Superior temporal gyrus (tissue), 1 donor: ENCODE measurements around the gene NUDT22.
A peak's percentile ranks its signal among the peaks of the same experiment; 100 is the strongest.
"Not testable (repeated sequence)": the region's sequence is repeated elsewhere in the genome, so short reads cannot be mapped to it uniquely, and the experiment has no call there.

Experiments
- DNase-seq: peaks from one replicate; pipeline ENCODE4 v3.0.0-alpha.2; 2016; ENCODE audit errors: extremely low spot score

Gene NUDT22

DNA sequence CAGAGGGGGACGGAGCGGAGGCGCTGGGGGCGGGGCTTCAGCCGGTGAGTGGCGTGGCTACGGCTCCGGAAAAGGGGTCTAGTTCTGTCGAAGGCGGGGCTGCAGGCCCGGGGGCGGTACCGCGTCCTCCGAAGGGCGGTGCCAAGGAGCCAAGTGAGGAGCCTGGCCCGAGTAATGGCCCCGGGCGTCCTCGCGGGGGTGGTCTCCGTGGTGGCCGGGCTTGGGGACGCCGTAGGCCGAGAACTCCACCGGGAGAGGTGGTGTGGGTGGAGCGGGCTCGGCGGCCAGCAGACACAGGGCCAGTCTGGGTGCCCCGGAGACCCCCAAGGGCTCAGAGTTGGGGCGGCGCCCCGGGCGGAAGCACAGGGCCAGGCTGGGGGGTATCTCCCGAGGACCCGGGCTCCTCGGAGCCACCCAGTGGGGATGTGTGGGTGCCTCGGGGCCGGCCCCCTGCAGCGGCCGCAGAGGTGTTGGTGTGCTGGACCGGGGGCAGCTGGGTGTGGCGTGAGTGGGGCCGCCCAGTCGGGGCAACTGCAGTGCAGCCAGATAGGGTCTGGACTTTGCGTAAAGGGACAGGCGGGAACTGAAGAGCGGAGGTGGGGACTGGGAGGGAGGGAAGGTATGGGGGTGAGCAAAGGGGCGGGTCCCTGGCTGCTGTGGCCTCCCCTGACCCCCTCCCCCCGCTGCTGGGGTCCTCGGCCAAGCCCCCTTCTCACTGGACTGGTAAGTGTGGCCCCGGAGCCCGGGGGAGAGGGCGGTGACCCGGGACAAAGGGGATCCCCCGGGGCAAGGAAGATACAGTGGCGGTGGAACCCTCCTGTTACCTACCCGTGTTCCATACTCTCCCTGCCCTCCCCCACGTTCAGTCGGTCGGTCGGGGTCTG is 15.7 kb downstream of the NUDT22 start:
- peak; percentile 97 for DNase-seq

DNA sequence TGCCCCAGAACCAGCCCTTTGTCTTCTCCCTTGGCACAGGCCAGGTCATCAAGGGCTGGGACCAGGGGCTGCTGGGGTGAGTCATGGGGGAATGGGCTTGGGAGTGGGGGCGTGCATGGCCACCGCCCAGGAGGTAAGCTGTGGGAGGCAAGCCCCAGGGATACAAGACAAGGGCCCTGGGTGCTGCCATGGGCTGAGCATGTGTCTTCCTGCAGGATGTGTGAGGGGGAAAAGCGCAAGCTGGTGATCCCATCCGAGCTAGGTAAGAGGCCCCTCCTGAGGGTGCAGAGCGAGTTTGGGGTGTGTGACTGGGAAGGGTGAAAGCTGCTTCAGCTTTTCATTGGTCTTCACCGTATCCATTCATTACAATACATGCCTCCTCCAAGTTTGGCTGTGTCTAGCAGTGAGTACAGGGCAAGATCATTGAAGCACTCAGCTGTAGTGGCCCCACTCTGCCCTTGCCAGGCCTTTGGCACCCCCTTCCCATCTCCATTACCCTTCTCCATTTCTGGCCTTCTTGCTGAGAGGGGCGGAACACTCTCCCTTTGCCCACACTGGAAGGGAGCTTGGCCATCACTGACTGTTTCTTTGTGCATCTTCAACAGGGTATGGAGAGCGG is 17.3 kb downstream of the NUDT22 start:
- DNase-seq, result no peak

DNA sequence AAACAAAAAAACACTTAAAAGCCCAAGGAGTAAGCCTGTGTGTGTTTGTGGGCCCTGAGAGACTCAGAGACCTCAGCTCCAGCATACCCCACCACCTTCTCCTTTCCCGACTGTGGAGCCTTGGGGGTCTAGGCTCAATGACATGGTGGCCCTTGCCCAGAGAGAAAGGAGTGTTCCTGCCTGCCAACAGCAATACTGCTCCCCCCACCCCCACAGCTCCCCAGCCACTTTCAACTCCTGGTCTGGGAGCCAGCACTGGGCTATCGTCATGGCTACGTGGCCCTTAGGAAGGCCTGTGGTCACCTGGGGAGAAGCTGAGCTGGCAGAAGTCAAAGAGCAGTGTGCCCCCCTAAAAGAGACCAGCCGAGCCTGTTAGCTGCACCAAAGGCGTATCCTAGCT is 18.0 kb downstream of the NUDT22 start:
- DNase-seq, result no peak

DNA sequence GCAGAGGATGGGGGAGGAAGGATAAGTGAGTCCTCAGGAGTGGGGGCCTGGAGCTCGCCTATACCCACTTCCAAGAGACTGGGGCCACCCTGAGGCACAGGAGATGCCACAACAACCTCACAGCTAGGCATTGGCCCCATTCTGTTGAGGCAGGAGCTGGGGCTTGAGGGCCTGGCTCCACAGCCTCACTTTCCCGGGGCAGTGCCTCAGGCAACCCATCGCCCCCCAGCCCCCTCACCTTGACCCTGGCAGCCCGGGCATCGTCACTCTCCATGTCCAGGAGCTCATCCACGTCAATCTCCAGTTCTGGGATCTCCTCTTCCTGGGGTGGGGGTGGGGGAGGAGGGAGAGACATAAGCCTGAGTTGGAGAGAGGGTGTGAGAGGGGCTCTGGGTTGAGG is 18.9 kb downstream of the NUDT22 start:
- DNase-seq, result no peak

DNA sequence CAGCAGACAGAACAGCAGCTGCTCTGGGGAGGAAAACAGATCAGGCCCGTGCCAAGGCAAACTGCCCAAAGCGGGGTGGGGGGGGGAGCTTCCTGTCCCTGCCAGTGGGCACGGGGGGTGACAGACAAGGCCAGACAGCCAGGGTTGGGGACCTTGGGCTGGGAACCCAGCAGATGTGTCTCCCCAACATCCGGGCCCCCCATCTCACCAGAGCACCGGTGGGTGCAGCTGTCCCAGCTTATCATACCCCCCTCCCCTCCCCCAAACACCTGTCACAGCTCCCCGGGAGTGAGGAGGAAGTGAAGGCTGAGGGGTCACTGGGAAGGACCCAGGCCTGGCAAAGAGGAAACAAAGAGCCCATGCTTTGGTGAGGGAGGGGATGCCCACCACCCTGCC is 19.3 kb downstream of the NUDT22 start:
- no peak for DNase-seq

DNA sequence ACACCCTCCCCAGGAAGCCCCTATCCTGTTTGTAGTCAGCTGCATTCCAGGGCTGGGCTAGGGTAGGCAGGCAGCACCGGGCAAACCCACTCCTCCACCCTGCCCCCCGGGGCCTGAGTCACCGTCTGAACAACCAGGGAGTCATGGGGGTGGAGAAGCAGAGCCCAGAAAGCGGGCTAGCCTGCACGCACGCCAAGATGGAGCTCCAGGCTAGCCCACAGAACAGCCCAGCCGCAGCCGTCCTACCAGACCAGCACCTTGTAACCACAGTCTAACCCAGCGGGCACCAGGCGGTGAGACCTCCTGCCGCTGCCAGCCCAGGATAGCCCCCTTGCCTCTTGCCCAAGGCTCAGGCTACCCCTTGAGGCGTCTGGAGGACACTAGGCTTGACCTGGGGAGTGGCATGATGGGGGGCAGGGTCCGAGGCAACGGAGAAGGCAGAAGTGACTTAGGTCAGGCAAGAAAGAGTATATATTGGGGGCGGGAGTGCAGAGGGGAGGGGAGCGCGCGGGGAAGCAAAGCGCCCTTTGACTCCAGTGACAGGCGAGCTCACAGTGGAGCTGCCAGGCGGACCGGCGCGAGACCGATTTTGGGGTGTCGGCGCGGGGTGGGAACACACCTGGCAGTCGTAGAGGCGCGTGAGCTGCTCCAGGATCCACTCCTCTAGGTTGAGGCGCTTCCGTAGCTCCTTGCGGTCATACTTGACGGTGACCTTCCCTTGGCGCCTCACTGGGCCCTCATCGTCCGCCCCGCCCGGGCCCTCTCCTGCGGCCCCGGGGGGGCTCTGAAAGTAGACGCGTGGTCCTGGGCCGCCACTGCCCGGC is 19.9 kb downstream of the NUDT22 start:
- no peak for DNase-seq

DNA sequence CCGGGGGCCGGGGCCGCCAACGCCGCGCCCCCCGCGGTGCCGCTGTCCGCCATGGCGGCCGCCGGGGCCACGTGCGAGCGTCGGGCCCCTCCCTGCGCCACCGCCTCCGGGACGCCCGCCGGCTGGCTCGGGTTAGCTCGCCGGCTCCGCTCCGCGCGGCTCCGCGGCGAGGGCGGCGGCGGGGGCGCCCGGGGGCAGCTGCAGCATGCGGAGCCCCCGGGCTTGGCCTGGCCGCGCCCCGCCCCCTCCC is 20.5 kb downstream of the NUDT22 start:
- DNase-seq, result not testable (repeated sequence)

DNA sequence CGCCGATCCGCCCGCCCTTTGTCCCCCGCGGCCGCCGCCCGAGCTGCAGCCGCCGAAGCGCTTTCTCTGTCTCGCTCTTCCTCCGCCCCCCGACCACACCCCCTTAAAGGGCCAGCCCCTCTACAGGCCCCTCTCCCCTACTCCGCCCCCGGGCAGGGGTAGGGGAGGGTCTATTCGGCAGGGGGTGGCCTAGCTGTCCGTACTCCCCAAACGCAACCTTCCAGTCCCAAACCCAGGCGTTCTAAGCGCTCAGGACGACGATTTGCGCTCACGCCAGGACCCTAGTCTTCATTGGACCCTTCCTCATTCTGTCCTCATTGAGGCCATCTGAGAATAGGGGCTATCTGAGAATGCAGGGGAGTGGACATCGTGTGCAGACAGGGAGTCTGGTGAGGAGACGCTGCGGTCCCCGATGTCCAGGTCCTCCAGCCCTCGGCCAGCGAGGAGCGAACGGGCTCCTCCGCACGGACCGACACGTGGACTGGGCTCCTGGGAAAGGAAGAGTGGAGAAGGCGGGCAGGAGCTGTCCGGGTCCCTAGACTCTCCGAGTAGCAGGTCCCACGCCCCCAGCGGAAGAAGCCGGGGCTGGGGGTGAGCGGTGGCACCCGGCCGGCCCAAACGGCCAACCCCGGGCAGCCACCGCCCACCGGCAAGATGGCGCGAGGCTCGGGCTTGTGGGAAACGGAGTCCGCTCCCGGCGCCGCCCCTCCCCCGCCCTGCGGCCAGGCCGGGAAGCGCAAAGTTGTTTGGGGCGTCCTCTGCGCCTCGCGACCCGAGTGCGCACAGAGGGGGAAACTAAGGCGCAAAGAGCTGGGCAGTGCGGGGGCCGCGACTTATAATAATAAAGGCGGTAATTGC is 21.0 kb downstream of the NUDT22 start, which contains the start of gene PPP1R14B:
Gene PPP1R14B, minus strand, starts transcription at position 73 of the 858 bp plus-strand sequence. CDS start 270 bp downstream, outside the sequence.
- peak; percentile 80 for DNase-seq

DNA sequence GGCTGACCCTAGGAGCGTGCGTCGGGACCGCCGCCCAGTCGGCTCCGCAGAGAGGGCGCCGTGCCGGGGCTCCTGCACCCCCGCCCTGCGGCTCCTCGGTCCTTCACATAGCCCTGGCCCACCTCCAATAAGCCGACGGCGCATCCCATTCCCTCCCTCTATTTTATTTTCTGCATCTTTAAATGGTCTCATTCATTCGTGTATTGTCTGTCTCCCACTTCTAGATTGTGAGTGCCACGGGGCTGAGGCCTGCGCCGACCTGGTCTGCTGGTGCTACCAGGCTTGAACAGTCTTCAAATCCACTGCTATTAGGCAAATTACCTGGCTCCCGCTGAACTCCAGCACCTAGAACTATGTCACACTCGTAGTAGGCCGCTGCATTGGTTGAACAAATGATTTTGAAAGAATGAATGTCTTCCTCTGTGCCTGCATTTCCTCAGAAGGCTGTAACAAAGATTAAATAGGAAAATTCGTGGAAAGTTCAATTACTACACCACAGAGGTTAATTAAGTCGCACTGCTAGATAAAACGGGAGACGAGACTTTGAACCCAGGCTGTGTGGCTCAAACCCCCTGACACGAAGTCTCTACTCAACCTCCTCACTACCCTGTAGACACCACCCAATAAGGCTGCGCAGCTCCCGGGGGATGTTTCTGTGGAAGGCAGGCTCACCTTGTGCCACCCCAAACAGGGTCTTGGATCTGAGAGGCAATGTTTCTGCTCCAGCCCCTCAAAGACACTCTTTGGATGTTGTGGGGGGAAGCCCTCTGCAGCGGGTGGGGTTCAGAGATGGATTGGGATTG is 21.9 kb downstream of the NUDT22 start:
- no peak for DNase-seq

DNA sequence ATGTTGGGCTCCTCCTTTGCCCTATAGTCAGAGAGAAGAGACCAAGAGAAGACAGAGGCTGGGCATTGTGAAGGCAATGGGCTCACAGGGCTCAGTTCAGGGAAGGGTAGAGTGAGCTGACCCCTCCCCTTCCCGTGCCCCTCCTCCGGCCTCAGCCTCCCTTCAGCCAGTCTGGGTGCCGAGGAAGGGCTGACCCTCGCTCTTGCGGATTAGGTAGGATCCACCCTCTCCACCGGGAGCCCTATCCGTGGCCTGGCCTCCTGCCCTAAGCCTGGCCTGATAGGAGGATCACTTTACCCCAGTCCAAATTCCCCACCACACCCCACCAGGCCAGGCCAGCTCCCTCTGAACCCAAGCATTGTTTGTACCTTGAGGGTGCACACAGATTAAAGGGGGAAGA is 22.5 kb downstream of the NUDT22 start:
- no peak for DNase-seq

DNA sequence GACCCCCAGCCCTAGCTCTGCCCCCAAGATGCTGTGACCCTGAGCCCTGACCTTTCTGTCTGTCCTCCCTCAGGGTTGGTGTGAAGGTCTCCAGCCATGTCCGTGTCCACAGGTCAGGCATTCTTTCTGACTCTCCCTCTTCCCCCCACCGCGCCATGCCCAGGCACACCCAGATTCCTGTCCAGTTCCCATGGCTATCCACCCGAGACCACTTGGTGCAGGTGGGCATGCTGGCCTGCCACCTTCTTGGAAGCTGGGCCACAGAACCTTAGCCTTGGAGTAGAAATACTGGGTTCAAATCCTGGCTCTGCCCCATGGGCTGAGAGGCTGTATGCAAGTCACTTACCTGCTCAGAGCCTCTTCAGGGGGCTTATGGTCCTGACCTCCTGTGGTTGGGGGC is 23.0 kb downstream of the NUDT22 start:
- DNase-seq, result no peak

DNA sequence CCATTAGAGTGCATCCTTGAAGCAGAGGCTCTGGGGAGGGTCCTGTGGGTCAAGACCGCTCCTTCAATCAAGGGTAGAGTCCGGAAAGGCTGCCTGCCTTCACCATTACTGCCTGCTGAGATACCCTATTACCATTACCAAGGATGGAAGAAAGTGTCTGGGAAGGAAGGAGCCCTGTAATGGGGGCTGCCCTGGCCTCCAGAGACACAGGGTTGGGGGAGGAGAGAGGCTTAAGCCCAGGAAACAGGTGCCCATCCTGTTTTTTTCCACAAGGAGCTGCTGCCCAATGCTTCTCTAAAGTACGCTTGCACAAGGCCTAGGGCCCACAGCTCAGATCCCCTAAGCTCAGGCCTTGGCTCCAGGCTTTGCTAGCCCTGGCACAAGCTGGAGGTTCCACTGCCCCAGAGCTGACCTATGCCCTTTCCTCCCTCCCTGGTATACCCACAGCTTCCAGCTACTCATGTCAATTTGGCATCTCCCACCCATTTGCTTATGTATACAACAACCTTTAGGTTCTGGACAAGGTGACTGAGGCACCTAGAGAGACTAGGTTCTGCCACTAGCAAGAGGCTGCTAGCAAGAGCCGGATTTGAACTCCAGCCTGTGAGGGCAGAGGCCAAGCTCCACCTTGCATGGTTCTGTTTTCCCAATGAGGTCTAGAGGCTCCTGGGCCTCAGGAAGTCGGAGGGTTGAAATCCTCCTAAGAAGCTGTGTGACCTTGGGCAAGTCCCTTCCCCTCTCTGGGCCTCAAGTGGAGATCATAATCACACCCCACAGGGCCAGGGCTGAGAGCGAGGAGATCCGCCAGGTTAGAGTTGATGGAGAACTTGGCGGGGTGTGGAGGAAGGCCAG is 23.7 kb downstream of the NUDT22 start:
- DNase-seq, result no peak

DNA sequence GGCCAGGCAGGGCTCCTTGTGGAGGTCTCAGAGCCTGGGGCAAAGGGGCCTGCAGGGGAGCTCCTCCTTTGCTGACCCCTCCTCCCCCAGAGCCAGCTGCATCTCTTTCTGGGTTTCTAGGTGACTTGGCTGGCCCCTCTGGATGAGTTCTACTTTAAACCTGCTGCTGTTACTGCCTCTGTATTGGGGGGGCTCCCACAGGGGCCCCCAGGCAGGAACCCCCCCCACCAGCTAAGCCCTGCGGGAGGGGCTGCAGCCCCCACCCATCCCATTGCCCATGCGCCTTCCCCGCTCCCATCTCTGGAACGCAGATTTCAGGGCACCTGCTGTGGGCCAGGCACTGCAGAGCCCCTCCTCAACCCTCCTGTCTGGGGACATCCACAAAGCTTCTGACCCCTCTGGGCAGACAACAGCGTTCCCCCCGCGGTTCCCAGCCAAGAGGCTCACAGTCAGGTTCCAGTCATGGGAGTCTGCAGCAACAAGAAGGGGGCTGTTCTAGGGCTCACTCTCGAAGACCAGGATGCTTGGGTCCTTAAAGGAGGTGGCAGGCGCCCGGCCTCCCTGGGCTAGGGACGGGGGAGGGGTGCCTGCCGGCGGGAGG is 24.4 kb downstream of the NUDT22 start:
- no peak for DNase-seq

DNA sequence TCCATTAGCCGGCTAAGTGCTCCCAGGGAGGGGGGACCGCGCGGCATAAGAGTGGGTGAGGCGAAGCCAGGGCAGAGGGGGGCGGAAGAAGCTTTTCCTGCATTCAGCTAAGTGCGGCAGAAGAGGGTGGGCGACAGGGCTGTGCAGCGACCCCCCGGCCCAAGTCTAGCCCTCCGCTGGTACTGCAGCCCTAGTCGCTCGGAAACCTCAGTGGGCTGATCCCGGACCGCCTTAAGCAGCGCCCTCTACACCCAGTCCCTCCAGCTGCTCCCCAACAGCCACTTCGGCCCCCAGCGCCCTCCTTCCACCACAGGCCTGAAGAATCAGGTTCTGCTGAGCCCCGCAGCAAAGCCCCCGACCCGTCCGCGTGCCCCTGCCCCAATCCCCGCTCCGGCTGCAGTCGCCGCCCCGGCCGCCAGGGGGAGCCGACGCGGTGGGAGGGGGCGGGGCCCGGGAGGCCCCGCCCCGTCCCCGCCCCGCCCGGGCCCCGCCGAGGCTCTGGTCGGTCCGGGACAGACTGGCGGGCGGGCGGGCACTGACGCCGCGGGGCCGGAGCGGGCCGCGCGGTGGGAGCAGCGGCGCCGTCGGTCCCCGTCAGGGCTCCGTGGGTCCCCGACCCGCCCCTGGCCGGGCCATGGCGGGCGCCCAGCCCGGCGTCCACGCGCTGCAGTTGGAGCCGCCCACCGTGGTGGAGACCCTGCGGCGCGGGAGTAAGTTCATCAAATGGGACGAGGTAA is 25.1 kb downstream of the NUDT22 start, which contains the start of gene PLCB3:
Gene PLCB3, plus strand, starts transcription at position 515 of the 737 bp plus-strand sequence. Its CDS starts 120 bp downstream, at position 635.
- no peak for DNase-seq

DNA sequence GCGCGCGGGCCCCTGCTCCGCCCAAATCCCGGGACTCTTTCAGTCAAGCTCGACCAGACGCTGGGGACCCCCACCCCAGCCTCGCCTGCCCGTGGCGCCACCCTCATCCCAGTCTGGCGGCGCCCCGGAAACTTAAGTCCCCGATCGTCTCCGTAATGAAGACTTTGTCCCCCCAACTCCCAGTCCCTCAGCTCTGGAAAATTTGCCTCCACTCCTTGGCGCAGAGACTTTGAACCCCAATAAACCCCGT is 25.6 kb downstream of the NUDT22 start:
- no peak for DNase-seq

DNA sequence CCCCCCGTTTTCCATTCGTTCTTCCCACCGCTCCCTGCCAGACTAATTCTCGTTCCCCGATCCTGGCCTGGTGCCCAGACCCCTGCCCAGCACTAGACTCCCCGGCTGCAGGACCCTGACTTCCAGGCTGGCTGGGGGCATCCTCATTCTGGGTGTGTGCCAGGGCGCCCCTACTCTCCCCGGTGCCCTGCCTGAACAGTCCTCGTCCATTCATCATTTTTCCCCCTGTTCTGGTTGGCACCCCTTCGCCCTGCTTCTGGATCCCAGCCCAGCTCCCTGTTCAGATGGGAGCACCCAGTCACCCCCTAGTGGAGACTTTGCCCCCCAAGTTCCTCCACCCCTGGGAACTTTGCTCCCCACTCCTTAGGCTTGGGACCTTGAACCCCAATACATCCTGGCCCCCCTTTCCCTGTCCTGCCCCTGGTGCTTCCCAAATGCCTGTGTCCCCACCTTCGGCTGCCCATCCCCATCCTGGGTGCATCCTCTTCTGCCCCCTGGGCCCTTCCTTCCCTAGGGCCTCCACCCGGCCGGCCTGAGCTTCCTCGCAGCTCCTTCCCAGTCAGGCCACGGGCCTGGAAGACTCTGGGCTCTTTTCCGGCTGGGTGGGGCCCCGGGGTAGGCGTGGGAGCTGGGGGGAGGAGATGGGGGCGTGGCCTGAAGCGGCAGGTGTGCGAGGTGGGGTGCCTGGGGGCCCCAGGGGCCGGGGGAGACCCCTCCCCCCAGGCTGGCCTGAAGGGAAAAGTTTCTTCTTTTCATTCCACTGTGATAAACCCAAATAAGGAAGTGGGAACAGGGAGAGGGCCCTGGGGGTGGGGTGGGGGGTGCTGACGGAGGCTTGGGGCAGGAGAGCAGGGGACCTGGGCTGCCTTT is 26.2 kb downstream of the NUDT22 start:
- DNase-seq, result no peak

DNA sequence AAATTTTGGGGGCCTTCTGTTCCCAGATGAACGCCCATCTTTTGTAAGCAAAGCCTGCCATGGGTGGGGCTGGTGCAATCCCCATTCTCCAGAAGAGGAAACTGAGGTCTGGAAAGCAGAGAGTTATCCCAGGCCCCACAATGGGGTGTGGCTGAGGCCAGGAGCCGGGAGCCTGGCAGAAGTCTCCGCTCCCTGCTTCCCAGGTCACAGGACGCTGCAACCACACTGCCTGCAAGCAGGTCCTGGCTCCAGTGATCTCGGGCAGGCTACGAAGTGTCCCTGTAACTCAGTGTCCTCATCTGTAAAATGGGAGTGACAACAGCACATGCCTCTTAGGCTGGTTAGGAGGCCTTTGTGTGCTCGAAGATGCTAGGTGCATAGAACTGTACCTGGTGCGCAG is 27.0 kb downstream of the NUDT22 start:
- no peak for DNase-seq

DNA sequence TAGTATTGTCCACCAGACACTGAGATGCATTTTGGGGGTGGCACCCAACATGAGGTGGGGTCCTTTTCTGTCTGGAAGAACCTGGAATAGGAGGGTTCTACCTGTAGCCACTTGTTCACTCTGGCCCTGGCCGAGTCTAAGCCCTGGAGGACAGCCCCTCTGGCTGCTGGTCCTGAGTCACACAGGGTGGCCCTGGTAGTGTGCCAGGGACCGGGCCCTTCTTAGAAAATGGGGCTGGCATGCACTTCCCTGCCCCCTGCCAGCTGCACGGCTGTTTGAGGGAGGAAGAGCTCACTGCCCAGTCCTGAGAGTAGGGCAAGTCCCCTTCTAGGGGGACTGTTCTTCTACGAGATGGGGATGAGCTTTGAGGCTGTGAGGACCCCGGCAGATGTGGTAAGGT is 27.4 kb downstream of the NUDT22 start:
- no peak for DNase-seq
